IMR-90 (cell line): ENCODE results near the gene GPC6. TPM values are rescaled to one million over a fixed set of nuclear protein-coding genes. Genes with fewer than 3 reads are reported as not detected.

ENCODE experiments used
- ATAC-seq: fragments of 200-7000 bp; cut with Tn5 transposase; 2 replicates; pipeline ENCODE4 v1.9.1; 2020; ENCODE audit warnings: low read depth, mild to moderate bottlenecking, moderate library complexity
- BruUV-seq: library from RNA; stranded (reverse); fragments of 400-500 nt; replicated peaks from 2 replicates; lab custom pipeline; 2021; lab: Mats Ljungman, UMichigan
- CTCF ChIA-PET: fragments of 300-600 bp; formaldehyde crosslinking; extraction: SDS; loops from one replicate; lab custom pipeline; 2021; ENCODE audit warnings: antibody characterized with exemption; lab: Yijun Ruan, JAX
- POLR2A ChIA-PET: fragments of 300-600 bp; sonication (Branson Sonifier 250); formaldehyde crosslinking; loops from one replicate; lab custom pipeline; 2022; ENCODE audit warnings: antibody characterized with exemption; ENCODE audit not compliant: unreplicated experiment; lab: Charles Lee
- DNase-seq: peaks from one replicate; pipeline ENCODE4 v3.0.0; 2013
- H2AFZ ChIP-seq: replicated peaks from 2 replicates; pipeline ENCODE3; 2013; ENCODE audit warnings: low read length, mild to moderate bottlenecking; ENCODE audit not compliant: poor library complexity
- H2AK5ac ChIP-seq: 2 replicates; pipeline ENCODE4 v1.6.1; 2013; ENCODE audit warnings: low read depth, low read length, inconsistent platforms
- H2AK9ac ChIP-seq: replicated peaks from 2 replicates; pipeline ENCODE3; 2013; ENCODE audit warnings: mild to moderate bottlenecking, low read depth, low read length, moderate library complexity; ENCODE audit not compliant: poor library complexity
- H2BK120ac ChIP-seq: 2 replicates; pipeline ENCODE4 v1.6.1; 2013; ENCODE audit warnings: low read depth, low read length, inconsistent platforms
- H2BK15ac ChIP-seq: 3 replicates; pipeline ENCODE4 v1.6.1; 2013; ENCODE audit warnings: low read depth, low read length, inconsistent platforms
- H2BK20ac ChIP-seq: 2 replicates; pipeline ENCODE4 v1.6.1; 2013; ENCODE audit warnings: low read depth, mild to moderate bottlenecking, inconsistent platforms, low read length, moderate library complexity
- H2BK5ac ChIP-seq: 2 replicates; pipeline ENCODE4 v1.6.1; 2013; ENCODE audit warnings: mild to moderate bottlenecking, low read depth, low read length, inconsistent platforms; ENCODE audit not compliant: poor library complexity, severe bottlenecking
- H3K14ac ChIP-seq: replicated peaks from 2 replicates; pipeline ENCODE4 v1.6.1; 2013; ENCODE audit warnings: low read depth, low read length, inconsistent platforms
- H3K18ac ChIP-seq: 2 replicates; pipeline ENCODE4 v1.6.1; 2013; ENCODE audit warnings: low read depth, low read length, control low read depth
- H3K23ac ChIP-seq: 2 replicates; pipeline ENCODE4 v1.6.1; 2013; ENCODE audit warnings: low read depth, low read length, inconsistent platforms
- H3K27ac ChIP-seq: 2 replicates; pipeline ENCODE4 v1.5.1; 2013; ENCODE audit warnings: mild to moderate bottlenecking, control low read depth, low read length; ENCODE audit not compliant: insufficient read depth
- H3K27me3 ChIP-seq: 2 replicates; pipeline ENCODE4 v1.6.1; 2013; ENCODE audit warnings: low read length; ENCODE audit not compliant: control insufficient read depth, insufficient read depth
- H3K36me3 ChIP-seq: 2 replicates; pipeline ENCODE4 v1.6.1; 2013; ENCODE audit warnings: low read length, mixed read lengths; ENCODE audit not compliant: control insufficient read depth, insufficient read depth
- H3K4ac ChIP-seq: 2 replicates; pipeline ENCODE4 v1.6.1; 2013; ENCODE audit warnings: low read depth, low read length, inconsistent platforms
- H3K4me1 ChIP-seq: 2 replicates; pipeline ENCODE4 v1.6.1; 2013; ENCODE audit warnings: low read length, mixed read lengths; ENCODE audit not compliant: control insufficient read depth, insufficient read depth
- H3K4me2 ChIP-seq: 2 replicates; pipeline ENCODE4 v1.6.1; 2013; ENCODE audit warnings: low read depth, mild to moderate bottlenecking, control low read depth, low read length, moderate library complexity
- H3K4me3 ChIP-seq: 2 replicates; pipeline ENCODE4 v1.5.1; 2013; ENCODE audit warnings: low read depth, mild to moderate bottlenecking, control low read depth, low read length, moderate library complexity; ENCODE audit not compliant: insufficient read depth
- H3K56ac ChIP-seq: 2 replicates; pipeline ENCODE4 v1.6.1; 2013; ENCODE audit warnings: low read length, inconsistent platforms; ENCODE audit not compliant: insufficient read depth; ENCODE audit errors: extremely low read depth
- H3K79me1 ChIP-seq, 2 experiments: 2 replicates each; pipeline ENCODE4 v1.6.1; 2013; ENCODE audit warnings: low read length in 2 of 2, inconsistent platforms in 1 of 2, low read depth in 1 of 2
- H3K9ac ChIP-seq: 2 replicates; pipeline ENCODE4 v1.6.1; 2013; ENCODE audit warnings: low read depth, low read length, control low read depth
- H3K9me1 ChIP-seq: 2 replicates; pipeline ENCODE4 v1.6.1; 2013; ENCODE audit warnings: low read length, inconsistent platforms; ENCODE audit not compliant: insufficient read depth
- H3K9me3 ChIP-seq: 2 replicates; pipeline ENCODE4 v1.6.1; 2013; ENCODE audit warnings: low read length; ENCODE audit not compliant: control insufficient read depth, insufficient read depth
- H4K20me1 ChIP-seq: 2 replicates; pipeline ENCODE4 v1.6.1; 2013; ENCODE audit warnings: low read length, inconsistent platforms; ENCODE audit not compliant: insufficient read depth
- H4K5ac ChIP-seq: 2 replicates; pipeline ENCODE4 v1.6.1; 2013; ENCODE audit warnings: mild to moderate bottlenecking, low read depth, low read length, control low read depth
- H4K8ac ChIP-seq, 2 experiments: 2 replicates each; pipeline ENCODE4 v1.6.1; 2013; ENCODE audit warnings: low read depth in 2 of 2, low read length in 2 of 2, control low read depth in 1 of 2, inconsistent platforms in 1 of 2
- H4K91ac ChIP-seq: 2 replicates; pipeline ENCODE4 v1.6.1; 2013; ENCODE audit warnings: low read depth, low read length, inconsistent platforms; ENCODE audit not compliant: insufficient read depth
- BHLHE40 ChIP-seq: fragments of 150-350 bp; IDR thresholded peaks from 2 replicates; pipeline ENCODE4 v1.6.1; 2016; ENCODE audit warnings: mild to moderate bottlenecking, low read depth, low read length
- MAFK ChIP-seq: IDR thresholded peaks from 2 replicates; pipeline ENCODE4 v1.6.1; 2012; ENCODE audit warnings: low read depth, low read length, improper control_type of control experiment
- WGBS, 2 experiments: methylation state at CpG; one replicate each; pipeline versions ENCODE4 v1.1.5 to v1.1.7; 2013; ENCODE audit warnings: missing lambda C conversion rate in 2 of 2; ENCODE audit not compliant: insufficient read length in 1 of 2; ENCODE audit errors: extremely low coverage in 2 of 2; 5-methylcytosine and 5-hydroxymethylcytosine counted together
- dilution Hi-C: fragments of 300-500 bp; cut with HindIII; formaldehyde crosslinking; loops from one replicate; pipeline ENCODE4 v1.14.3; 2018; ENCODE audit warnings: low sequenced_read_pairs; ENCODE audit not compliant: unreplicated experiment
- in situ Hi-C: fragments of 300-500 bp; cut with MboI; formaldehyde crosslinking; loops from 3 replicates; pipeline ENCODE4 v1.14.3; 2019; ENCODE audit warnings: low sequenced_read_pairs, inconsistent platforms, mixed read lengths
- intact Hi-C: fragments of 100-400 bp; cut with micrococcal nuclease; formaldehyde crosslinking; loops from 2 replicates; pipeline ENCODE4 v1.10.0; 2022
- polyA plus RNA-seq, 3 experiments: library from polyadenylated mRNA; depleted of rRNA; stranded (reverse); fragments of >200 nt; gene quantifications; 2 replicates each; pipeline ENCODE4 v1.2.3, GENCODE V29; 2012; ENCODE audit warnings: low replicate concordance in 1 of 3
- total RNA-seq: library from RNA; depleted of rRNA; stranded (reverse); fragments of >200 nt; gene quantifications from 2 replicates; pipeline ENCODE4 v1.2.3, GENCODE V29; 2012

Gene GPC6
- total and polyA plus RNA-seq, 2 of the 4 experiments (the other 2 are of a cell fraction) = 14.9 to 39.4 TPM

DNA sequence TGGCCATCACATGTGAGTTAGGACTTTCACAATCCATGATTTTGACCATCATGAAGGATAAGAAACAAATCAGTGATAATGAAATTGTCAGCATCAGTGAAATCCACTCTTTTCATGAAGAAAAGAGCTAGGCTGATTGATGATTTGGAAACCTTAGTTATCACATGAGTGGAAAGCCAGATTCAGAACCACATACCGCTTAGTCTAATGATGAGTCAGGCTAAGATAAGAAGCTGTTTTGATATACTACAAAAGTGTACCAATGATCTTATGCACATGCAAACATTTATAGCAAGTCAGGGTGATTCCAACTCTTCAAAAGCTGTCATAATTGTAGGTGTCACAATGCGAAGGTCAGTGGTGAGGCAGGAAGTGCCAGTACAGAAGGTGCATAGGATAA, 519.3 kb downstream of the GPC6 start:
- ATAC-seq = peak; percentile 67
- WGBS, 2 experiments = no CpG with 5 or more reads among the region's 2 CpGs

More for the DNA sequence above, 519.3 kb downstream of the GPC6 start:
- H3K4me2 ChIP-seq = no peak overlapping the region
- no peaks in the 10 kb centered on the region for H3K9me1 ChIP-seq
- no peak overlapping the region for H3K56ac ChIP-seq
- H3K18ac ChIP-seq = no peak overlapping the region
- TF ChIP-seq BHLHE40 = peak; percentile 54
- no peak for TF ChIP-seq MAFK
- no peak overlapping the region for H3K4ac ChIP-seq
- H4K20me1 ChIP-seq = no peaks in the 10 kb centered on the region
- in situ Hi-C loops = no loop called here
- H2AFZ ChIP-seq = no peak overlapping the region
- H3K27ac ChIP-seq = no peak overlapping the region
- no peak overlapping the region for H2BK15ac ChIP-seq
- intact Hi-C loops = no loop called here
- H4K91ac ChIP-seq = no peak overlapping the region
- no peak overlapping the region for H3K23ac ChIP-seq
- no peak overlapping the region for H2AK5ac ChIP-seq
- H4K8ac ChIP-seq = no peak overlapping the region
- H3K27me3 ChIP-seq = no peaks in the 10 kb centered on the region
- H3K79me1 ChIP-seq = no peaks in the 10 kb centered on the region
- CTCF ChIA-PET = no interaction called here
- H2BK120ac ChIP-seq = no peak overlapping the region
- H3K36me3 ChIP-seq = no peaks in the 10 kb centered on the region
- POLR2A ChIA-PET = no interaction called here
- no peak overlapping the region for H2AK9ac ChIP-seq
- DNase-seq = peak; percentile 74
- H3K9ac ChIP-seq = no peak overlapping the region
- no peak overlapping the region for H3K4me3 ChIP-seq
- H2BK20ac ChIP-seq = no peak overlapping the region
- H3K9me3 ChIP-seq = no peaks in the 10 kb centered on the region
- no peak overlapping the region for H2BK5ac ChIP-seq
- no peaks in the 10 kb centered on the region for H3K4me1 ChIP-seq
- no TSS peak for BruUV-seq
- H4K5ac ChIP-seq = no peak overlapping the region
- dilution Hi-C loops = no loop called here
- H3K14ac ChIP-seq = no peak overlapping the region
